Measurements from ENCODE around the gene ACAA1.

The ACAA1 gene

GRCh38 chr3:38136777-38137614 lies at the start of gene ACAA1:
TSS of gene ACAA1 (minus strand) at chr3:38137127. CDS start at chr3:38137035, 92 bp downstream.
- FAIRE-seq, result peak; percentile 99

GRCh38 chr3:38177181-38177580 lies 40.3 kb upstream of the ACAA1 start:
- no peak for FAIRE-seq

- no peak for FAIRE-seq
Measured at GRCh38 chr3:38173834-38174418, 37.0 kb upstream of the ACAA1 start.

- no peak for FAIRE-seq
Measured at GRCh38 chr3:38171622-38172021, 34.7 kb upstream of the ACAA1 start.

- FAIRE-seq, result no peak
Measured at GRCh38 chr3:38170722-38171121, 33.8 kb upstream of the ACAA1 start.

- no peak for FAIRE-seq
Measured at GRCh38 chr3:38169027-38169317, 32.0 kb upstream of the ACAA1 start.

GRCh38 chr3:38168151-38169026 lies 31.5 kb upstream of the ACAA1 start:
- no peak for FAIRE-seq

GRCh38 chr3:38167591-38167990 lies 30.7 kb upstream of the ACAA1 start:
- no peak for FAIRE-seq

- no peak for FAIRE-seq
Measured at GRCh38 chr3:38165722-38166387, 28.9 kb upstream of the ACAA1 start.

GRCh38 chr3:38164952-38165721 lies 28.2 kb upstream of the ACAA1 start, which contains the start of gene OXSR1:
TSS of gene OXSR1 (plus strand) at chr3:38165537. CDS start at chr3:38165877, 340 bp downstream.
- FAIRE-seq, result peak; percentile 97

GRCh38 chr3:38164643-38164951 lies 27.7 kb upstream of the ACAA1 start:
- no peak for FAIRE-seq

- no peak for FAIRE-seq
Measured at GRCh38 chr3:38163841-38164642, 27.1 kb upstream of the ACAA1 start.

- no peak for FAIRE-seq
Measured at GRCh38 chr3:38163117-38163840, 26.4 kb upstream of the ACAA1 start.

GRCh38 chr3:38160704-38161103 lies 23.8 kb upstream of the ACAA1 start:
- peak; percentile 6 for FAIRE-seq

GRCh38 chr3:38158472-38158871 lies 21.5 kb upstream of the ACAA1 start:
- no peak for FAIRE-seq

GRCh38 chr3:38157595-38157994 lies 20.7 kb upstream of the ACAA1 start:
- no peak for FAIRE-seq

GRCh38 chr3:38157117-38157516 lies 20.2 kb upstream of the ACAA1 start:
- no peak for FAIRE-seq

GRCh38 chr3:38155825-38156224 lies 18.9 kb upstream of the ACAA1 start:
- FAIRE-seq, result no peak

GRCh38 chr3:38154625-38155255 lies 17.8 kb upstream of the ACAA1 start:
- FAIRE-seq, result no peak

- no peak for FAIRE-seq
Measured at GRCh38 chr3:38154033-38154494, 17.1 kb upstream of the ACAA1 start.

Measured in A204.1 (cell line).